ENCODE results near the gene SFXN4. TPM values are rescaled to one million over a fixed set of nuclear protein-coding genes. Genes with fewer than 3 reads are reported as not detected.
A peak's percentile ranks its signal among the peaks of the same experiment; 100 is the strongest.

The SFXN4 gene
- total and polyA plus RNA-seq, 2 donors from 2014 or later: 21.9 to 59.7 TPM

DNA sequence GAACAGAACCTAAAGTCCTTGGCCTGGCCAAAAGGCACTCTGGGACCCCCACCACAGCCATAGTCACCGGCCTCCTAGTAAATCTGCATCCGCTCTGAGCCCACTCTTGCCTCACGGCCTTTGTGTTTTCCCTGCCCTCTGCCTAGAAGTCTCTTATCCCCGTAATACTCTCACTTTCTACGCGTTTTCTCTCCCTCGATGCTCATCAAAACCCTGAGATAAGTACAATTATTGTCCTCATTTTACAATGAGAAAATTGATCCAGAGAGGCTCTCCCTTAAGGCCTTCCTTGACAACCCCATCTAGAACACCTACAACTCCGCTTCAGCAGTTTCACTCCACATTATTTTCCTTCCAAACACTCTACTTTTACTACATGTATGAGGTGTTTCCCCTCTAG lies 1.5 kb upstream of the SFXN4 start:
- Histone ChIP-seq H3K4me1 (ENCODE audit: control insufficient read depth in 2 of 3, insufficient read depth in 2 of 3, low read depth in 1 of 3, low read length in 3 of 3) (peaks cover 3 to 6% (median 6%) of the 10 kb centered on the region in 3 donors), H3K9ac (ENCODE audit: low read length in 3 of 3) (no peak overlapping the region), H3K36me3 (ENCODE audit: control insufficient read depth in 2 of 3, insufficient read depth in 3 of 3, low read length in 3 of 3) (peaks cover 5 to 21% (median 11%) of the 10 kb centered on the region in 3 donors), H3K27ac (ENCODE audit: low read depth in 2 of 2, low read length in 2 of 2) (no peak overlapping the region), H3K4me3 (ENCODE audit: low read length in 3 of 3) (no peak overlapping the region), H3K9me3 (ENCODE audit: control insufficient read depth in 2 of 3, insufficient read depth in 1 of 3, low read length in 3 of 3) (no peaks in the 10 kb centered on the region), H3K27me3 (ENCODE audit: control insufficient read depth, insufficient read depth, low read length) (no peaks in the 10 kb centered on the region)
- DNase-seq (no peak), FAIRE-seq (no peak)
- intact Hi-C loops (cut with DNase I): no loop called here
- TF ChIP-seq, protein P1, sequence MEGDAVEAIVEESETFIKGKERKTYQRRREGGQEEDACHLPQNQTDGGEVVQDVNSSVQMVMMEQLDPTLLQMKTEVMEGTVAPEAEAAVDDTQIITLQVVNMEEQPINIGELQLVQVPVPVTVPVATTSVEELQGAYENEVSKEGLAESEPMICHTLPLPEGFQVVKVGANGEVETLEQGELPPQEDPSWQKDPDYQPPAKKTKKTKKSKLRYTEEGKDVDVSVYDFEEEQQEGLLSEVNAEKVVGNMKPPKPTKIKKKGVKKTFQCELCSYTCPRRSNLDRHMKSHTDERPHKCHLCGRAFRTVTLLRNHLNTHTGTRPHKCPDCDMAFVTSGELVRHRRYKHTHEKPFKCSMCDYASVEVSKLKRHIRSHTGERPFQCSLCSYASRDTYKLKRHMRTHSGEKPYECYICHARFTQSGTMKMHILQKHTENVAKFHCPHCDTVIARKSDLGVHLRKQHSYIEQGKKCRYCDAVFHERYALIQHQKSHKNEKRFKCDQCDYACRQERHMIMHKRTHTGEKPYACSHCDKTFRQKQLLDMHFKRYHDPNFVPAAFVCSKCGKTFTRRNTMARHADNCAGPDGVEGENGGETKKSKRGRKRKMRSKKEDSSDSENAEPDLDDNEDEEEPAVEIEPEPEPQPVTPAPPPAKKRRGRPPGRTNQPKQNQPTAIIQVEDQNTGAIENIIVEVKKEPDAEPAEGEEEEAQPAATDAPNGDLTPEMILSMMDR (IDR thresholded peaks at IDR 0.05; ENCODE audit: borderline replicate concordance, extremely low read depth, insufficient read depth): no peak

DNA sequence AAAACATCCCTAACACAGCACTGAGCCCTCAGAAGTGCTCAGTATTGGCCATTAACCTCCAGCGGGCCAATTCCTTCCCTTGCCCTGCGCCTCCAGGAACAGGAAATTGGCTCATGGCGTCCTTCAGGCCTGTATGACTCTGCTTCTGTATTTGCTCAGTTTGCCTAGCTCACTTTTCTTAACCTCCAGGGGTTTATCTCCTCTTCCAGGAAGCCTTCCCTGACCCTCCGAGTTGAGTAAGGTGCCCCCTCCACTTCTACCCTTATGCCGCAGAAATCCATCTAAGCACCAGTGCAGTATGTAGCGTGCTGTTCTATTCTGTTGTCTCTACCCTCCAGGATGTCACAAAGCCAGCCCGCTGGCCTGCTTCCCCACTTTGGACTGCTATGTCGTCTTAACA lies 1.1 kb upstream of the SFXN4 start:
- FAIRE-seq (no peak), DNase-seq (no peak)
- H3K4me1 ChIP-seq (ENCODE audit: control insufficient read depth in 2 of 3, insufficient read depth in 2 of 3, low read depth in 1 of 3, low read length in 3 of 3): peaks cover 6 to 10% (median 7%) of the 10 kb centered on the region in 3 donors
- TF ChIP-seq, protein P1 (IDR thresholded peaks at IDR 0.05; ENCODE audit: borderline replicate concordance, extremely low read depth, insufficient read depth): no peak
- no peak overlapping the region for H3K4me3 ChIP-seq (ENCODE audit: low read length in 3 of 3)
- intact Hi-C loops (cut with DNase I): no loop called here
- H3K27ac ChIP-seq (ENCODE audit: low read depth in 2 of 2, low read length in 2 of 2): no peak overlapping the region
- H3K9ac ChIP-seq (ENCODE audit: low read length in 3 of 3): peak overlapping the region in 1 of 3 donors; percentile 98
- H3K36me3 ChIP-seq (ENCODE audit: control insufficient read depth in 2 of 3, insufficient read depth in 3 of 3, low read length in 3 of 3): peaks cover 5 to 18% (median 11%) of the 10 kb centered on the region in 3 donors
- no peaks in the 10 kb centered on the region for H3K27me3 ChIP-seq (ENCODE audit: control insufficient read depth, insufficient read depth, low read length)
- no peaks in the 10 kb centered on the region for H3K9me3 ChIP-seq (ENCODE audit: control insufficient read depth in 2 of 3, insufficient read depth in 1 of 3, low read length in 3 of 3)

DNA sequence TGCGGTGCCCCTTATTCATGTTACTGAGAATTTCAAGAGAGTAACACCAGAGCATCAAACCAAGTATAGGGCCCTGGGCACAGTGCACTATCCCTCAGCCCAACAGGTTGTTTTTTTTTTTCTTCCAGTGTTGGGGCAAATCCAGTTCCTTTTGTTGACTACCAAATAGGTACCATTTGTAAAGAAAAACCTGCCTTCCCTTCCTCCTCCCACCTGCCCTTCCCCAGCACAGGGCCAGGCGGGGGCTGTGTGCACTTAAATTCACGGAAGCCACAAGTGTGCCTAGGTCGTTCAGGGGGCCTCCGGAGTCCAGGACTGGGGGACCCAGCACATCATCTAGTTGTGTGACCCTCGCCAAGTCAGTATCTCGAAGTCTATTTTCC lies 595 bp upstream of the SFXN4 start:
- FAIRE-seq (no peak), DNase-seq (peak in 1 of 5 donors; percentile 5)
- intact Hi-C loops (cut with DNase I): no loop called here
- peak overlapping the region; percentile 55 to 98 (median 88) for H3K9ac ChIP-seq (ENCODE audit: low read length in 3 of 3)
- peak overlapping the region; percentile 88 to 94 for H3K27ac ChIP-seq (ENCODE audit: low read depth in 2 of 2, low read length in 2 of 2)
- no peaks in the 10 kb centered on the region for H3K27me3 ChIP-seq (ENCODE audit: control insufficient read depth, insufficient read depth, low read length)
- TF ChIP-seq, protein P1 (IDR thresholded peaks at IDR 0.05; ENCODE audit: borderline replicate concordance, extremely low read depth, insufficient read depth): no peak
- no peaks in the 10 kb centered on the region for H3K9me3 ChIP-seq (ENCODE audit: control insufficient read depth in 2 of 3, insufficient read depth in 1 of 3, low read length in 3 of 3)
- peaks cover 5 to 14% (median 7%) of the 10 kb centered on the region in 3 donors for H3K36me3 ChIP-seq (ENCODE audit: control insufficient read depth in 2 of 3, insufficient read depth in 3 of 3, low read length in 3 of 3)
- H3K4me3 ChIP-seq (ENCODE audit: low read length in 3 of 3): peak overlapping the region; percentile 70 to 87 (median 82)
- peaks cover 6 to 15% (median 7%) of the 10 kb centered on the region in 3 donors for H3K4me1 ChIP-seq (ENCODE audit: control insufficient read depth in 2 of 3, insufficient read depth in 2 of 3, low read depth in 1 of 3, low read length in 3 of 3)
